DMS153 (cell line): ENCODE results near the gene XKR3.
"Not testable (repeated sequence)": the region's sequence is repeated elsewhere in the genome, so short reads cannot be mapped to it uniquely, and the experiment has no call there.

Source experiments
- DNase-seq: peaks from one replicate; lab custom pipeline; 2025; lab: John Stamatoyannopoulos, UW

XKR3 gene

DNA sequence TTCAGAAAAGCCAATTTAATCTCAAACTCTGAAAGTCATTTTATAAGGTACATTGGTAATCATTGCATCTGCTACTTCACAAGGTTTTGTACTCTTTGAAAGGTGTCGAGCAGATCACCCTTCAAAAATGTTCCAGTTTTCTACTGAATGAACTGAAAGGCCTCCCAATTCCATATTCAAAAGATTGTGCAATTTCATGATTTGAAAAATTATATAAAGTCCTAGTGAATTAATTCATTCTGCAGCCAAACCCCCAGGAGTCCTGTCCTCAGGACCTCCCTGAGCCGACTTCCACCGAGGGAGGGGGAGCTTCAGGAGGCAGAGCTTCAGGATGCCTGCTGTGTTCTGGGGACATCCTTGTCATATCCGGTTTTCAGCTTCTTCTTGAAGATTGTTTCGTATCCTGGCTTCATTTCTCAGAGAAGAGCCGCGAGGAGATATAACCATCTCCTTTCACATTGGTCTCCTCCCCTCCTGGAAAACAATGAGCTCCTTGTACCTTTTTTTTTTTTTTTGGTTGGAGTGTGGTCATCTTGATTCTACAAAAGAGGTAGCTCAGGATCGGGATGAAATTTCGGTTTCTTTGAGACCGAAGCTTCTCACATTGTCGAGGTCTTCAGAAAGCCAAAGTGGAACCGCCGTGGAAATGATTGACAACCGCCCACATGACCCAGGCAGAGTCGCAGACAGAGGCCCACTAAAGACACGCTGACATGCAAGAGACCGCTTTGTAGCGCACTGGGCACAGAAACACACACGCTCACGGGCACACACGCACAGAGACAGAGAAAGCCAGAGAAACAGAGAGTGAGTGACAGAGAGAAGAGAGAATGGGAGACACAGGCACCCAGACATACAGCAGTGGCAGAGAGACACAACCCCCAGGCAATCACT is 77.7 kb downstream of the XKR3 start:
- not testable (repeated sequence) for DNase-seq

DNA sequence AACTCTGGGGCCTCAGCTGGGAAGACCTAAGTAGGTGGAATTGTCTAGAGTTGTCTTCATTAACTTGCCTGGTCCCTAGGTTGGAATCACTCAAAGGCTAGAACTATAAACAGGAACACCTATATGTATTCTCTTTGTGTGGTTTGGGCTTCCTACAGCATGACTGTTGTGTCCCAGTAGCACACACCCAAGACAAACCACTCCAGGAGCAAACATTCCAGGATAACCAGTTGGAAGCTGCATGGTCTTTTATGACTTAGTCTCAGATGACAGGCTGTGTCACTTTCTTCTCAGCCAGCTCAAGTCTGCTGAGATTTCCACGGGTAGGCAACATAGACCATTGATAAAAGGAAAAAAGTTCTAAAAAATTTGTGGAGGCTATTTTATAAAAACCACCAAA is 90.9 kb downstream of the XKR3 start:
- not testable (repeated sequence) for DNase-seq
